Endothelial cell of umbilical vein (primary cell): ENCODE results near the gene RPS23. TPM values are rescaled to one million over a fixed set of nuclear protein-coding genes. Genes with fewer than 3 reads are reported as not detected.

Experiments used
- BruUV-seq: library from RNA; stranded (reverse); fragments of 400-500 nt; replicated peaks from 2 replicates; lab custom pipeline; 2021; lab: Mats Ljungman, UMichigan
- CTCF ChIA-PET: fragments of 300-600, 350-600 bp; sonication (Branson Sonifier 250); formaldehyde crosslinking; loops from one replicate; lab custom pipeline; 2021; ENCODE audit warnings: antibody characterized with exemption, inconsistent platforms; lab: Charles Lee
- POLR2A ChIA-PET: fragments of 300-600, 350-600 bp; sonication (Branson Sonifier 250); formaldehyde crosslinking; loops from one replicate; lab custom pipeline; 2021; ENCODE audit warnings: antibody characterized with exemption, inconsistent platforms; lab: Charles Lee
- DNase-seq: peaks from one replicate; pipeline ENCODE4 v3.0.0-alpha.2; 2011; ENCODE audit warnings: low read depth, low spot score
- FAIRE-seq: peaks from 2 replicates; lab custom pipeline; 2011; peaks lifted over from hg19 to GRCh38; lab: Jason Lieb, UNC
- H2AFZ ChIP-seq: 2 replicates; pipeline ENCODE4 v1.6.0; 2012; ENCODE audit warnings: low read depth, low read length, control low read depth, inconsistent platforms
- H3K27ac ChIP-seq: 2 replicates; pipeline ENCODE4 v1.5.1; 2011; ENCODE audit warnings: low read depth, mild to moderate bottlenecking, control low read depth, low read length, moderate library complexity; ENCODE audit not compliant: insufficient read depth
- H3K27me3 ChIP-seq, 2 experiments: 2 replicates each; pipeline versions ENCODE4 v1.6.0 to v1.6.1; 2011; ENCODE audit warnings: low read length in 2 of 2, mixed read lengths in 1 of 2; ENCODE audit not compliant: control insufficient read depth in 2 of 2, insufficient read depth in 2 of 2
- H3K36me3 ChIP-seq, 2 experiments: 2 replicates in 1 of 2; 3 replicates in 1 of 2; pipeline ENCODE4 v1.5.1; 2011; ENCODE audit warnings: low read length in 2 of 2, mild to moderate bottlenecking in 1 of 2, moderate library complexity in 1 of 2; ENCODE audit not compliant: control insufficient read depth in 2 of 2, insufficient read depth in 2 of 2; ENCODE audit errors: extremely low read depth in 1 of 2
- H3K4me1 ChIP-seq: 3 replicates; pipeline ENCODE4 v1.5.1; 2011; ENCODE audit warnings: mild to moderate bottlenecking, low read length; ENCODE audit not compliant: control insufficient read depth, insufficient read depth; ENCODE audit errors: extremely low read depth
- H3K4me2 ChIP-seq: 2 replicates; pipeline ENCODE4 v1.6.1; 2011; ENCODE audit warnings: low read length, control low read depth, mixed read lengths; ENCODE audit not compliant: insufficient read depth
- H3K4me3 ChIP-seq, 3 experiments: fragments of 200-600 bp in 1 of 3; sonication (generic), shearing (Covaris generic) in 1 of 3; replicated peaks in 1 of 3; 2 replicates each; pipeline ENCODE4 v1.5.1; 2011 to 2016; ENCODE audit warnings: control low read depth in 3 of 3, low read length in 3 of 3, mild to moderate bottlenecking in 2 of 3, inconsistent platforms in 1 of 3, low read depth in 1 of 3, moderate library complexity in 1 of 3; ENCODE audit not compliant: insufficient read depth in 1 of 3
- H3K79me2 ChIP-seq: 2 replicates; pipeline ENCODE4 v1.6.0; 2012; ENCODE audit warnings: low read length, inconsistent platforms; ENCODE audit not compliant: control insufficient read depth, insufficient read depth
- H3K9ac ChIP-seq: replicated peaks from 2 replicates; pipeline ENCODE3; 2011; ENCODE audit warnings: low read length, control low read depth; ENCODE audit not compliant: insufficient read depth; ENCODE audit errors: extremely low read depth
- H3K9me1 ChIP-seq: replicated peaks from 3 replicates; pipeline ENCODE4 v1.6.0; 2011; ENCODE audit warnings: mild to moderate bottlenecking, low read length; ENCODE audit not compliant: control insufficient read depth, insufficient read depth; ENCODE audit errors: extremely low read depth
- H3K9me3 ChIP-seq: replicated peaks from 2 replicates; pipeline ENCODE4 v1.5.1; 2012; ENCODE audit warnings: low read length, inconsistent platforms; ENCODE audit not compliant: control insufficient read depth, insufficient read depth
- H4K20me1 ChIP-seq: replicated peaks from 2 replicates; pipeline ENCODE3; 2011; ENCODE audit warnings: mild to moderate bottlenecking, low read length; ENCODE audit not compliant: control insufficient read depth, insufficient read depth; ENCODE audit errors: extremely low read depth
- CTCF ChIP-seq, 2 donors: IDR thresholded peaks; 1 replicate in 1 of 2; 2 replicates in 1 of 2; pipeline ENCODE4 v1.5.1; 2011; ENCODE audit warnings: low read length in 2 of 2, mild to moderate bottlenecking in 2 of 2, moderate library complexity in 2 of 2, control low read depth in 1 of 2, inconsistent platforms in 1 of 2, low read depth in 1 of 2; ENCODE audit not compliant: insufficient read depth in 1 of 2; ENCODE audit errors: extremely low read depth in 1 of 2
- EZH2 ChIP-seq: IDR thresholded peaks from 2 replicates; pipeline ENCODE4 v1.6.1; 2012; ENCODE audit warnings: borderline replicate concordance, low read depth, mild to moderate bottlenecking, moderate library complexity, low read length, inconsistent platforms; ENCODE audit not compliant: severe bottlenecking
- FOS ChIP-seq: IDR thresholded peaks from 2 replicates; pipeline ENCODE4 v1.6.1; 2011; ENCODE audit warnings: mild to moderate bottlenecking, low read length, moderate library complexity, borderline replicate concordance; ENCODE audit not compliant: insufficient read depth
- GATA2 ChIP-seq: IDR thresholded peaks from 2 replicates; pipeline ENCODE4 v1.7.0; 2011; ENCODE audit warnings: low read depth, mild to moderate bottlenecking, moderate library complexity, mixed read lengths, low read length; ENCODE audit not compliant: insufficient read length, insufficient read depth
- JUN ChIP-seq: IDR thresholded peaks from 2 replicates; pipeline ENCODE4 v1.6.1; 2011; ENCODE audit warnings: borderline replicate concordance, low read depth; ENCODE audit not compliant: insufficient read length, insufficient read depth
- MYC ChIP-seq: IDR thresholded peaks from one replicate; pipeline ENCODE4 v1.6.1; 2011; ENCODE audit warnings: mild to moderate bottlenecking, low read depth, low read length
- POLR2AphosphoS5 ChIP-seq: IDR thresholded peaks from 2 replicates; pipeline ENCODE4 v1.6.1; 2012; ENCODE audit warnings: low read depth, mild to moderate bottlenecking, control low read depth, low read length, moderate library complexity; ENCODE audit not compliant: insufficient read depth
- dilution Hi-C: fragments of 300-500 bp; cut with MboI; formaldehyde crosslinking; loops from one replicate; pipeline ENCODE4 v1.15.0; 2019; ENCODE audit warnings: low sequenced_read_pairs; ENCODE audit not compliant: extremely low pct_ligation_motif_present
- intact Hi-C: fragments of 100-400 bp; cut with micrococcal nuclease; formaldehyde crosslinking; loops from one replicate; pipeline ENCODE4 v1.10.0; 2022
- polyA plus RNA-seq, 4 experiments: library from polyadenylated mRNA; depleted of rRNA in 3 of 4; stranded (reverse) in 3 of 4; unstranded in 1 of 4; fragments of >200 nt; gene quantifications; 2 replicates each; pipeline versions ENCODE4 v1.2.1 to v1.2.3, GENCODE V29; 2011 to 2012; ENCODE audit warnings: missing spikeins in 1 of 4
- total RNA-seq: library from RNA; stranded (reverse); gene quantifications from 2 replicates; pipeline ENCODE4 v1.2.3, GENCODE V29; 2021
- TF ChIP-seq, protein P1 (sequence below): IDR thresholded peaks from 2 replicates; pipeline ENCODE4 v1.6.1; 2011; ENCODE audit not compliant: insufficient read depth, insufficient read length

The RPS23 gene
- total and polyA plus RNA-seq, 2 donors (not counting 3 experiments of a cell fraction or from before 2014, with no cell fraction given), result 2,037 to 3,265 TPM

- ChIA-PET CTCF (interaction anchor here (1.4 kb wide), 1 partner anchor 12 kb away, joined by 3 read pairs; no protein-coding TSS in a partner anchor), POLR2A (no interaction called here)
- Histone ChIP-seq H2AFZ (no peak overlapping the region), H3K9me3 (no peaks in the 10 kb centered on the region), H3K27ac (no peak overlapping the region), H3K27me3 (no peaks in the 10 kb centered on the region), H3K4me3 (no peak overlapping the region), H3K4me1 (peaks cover 11% of the 10 kb centered on the region), H3K79me2 (peaks cover 20% of the 10 kb centered on the region), H4K20me1 (no peaks in the 10 kb centered on the region), H3K36me3 (peaks cover 14 to 23% of the 10 kb centered on the region in 2 experiments), H3K9ac (no peak overlapping the region), H3K4me2 (no peak overlapping the region), H3K9me1 (no peaks in the 10 kb centered on the region)
- DNase-seq, result no peak
- intact Hi-C loops, result loop anchor here (5.0 kb wide), 1 partner anchor 973 kb away; the partner anchor contains the start of gene ZCCHC9
- BruUV-seq, result no TSS peak
- dilution Hi-C loops, result no loop called here
- TF ChIP-seq CTCF (IDR thresholded peaks at IDR 0.05; ENCODE audit: extremely low read depth in 1 of 2, insufficient read depth in 1 of 2, low read depth in 1 of 2, low read length in 2 of 2) (no peak), POLR2AphosphoS5 (no peak), EZH2 (no peak), MYC (no peak), FOS (no peak), JUN (no peak), GATA2 (no peak)
- TF ChIP-seq, protein P1, sequence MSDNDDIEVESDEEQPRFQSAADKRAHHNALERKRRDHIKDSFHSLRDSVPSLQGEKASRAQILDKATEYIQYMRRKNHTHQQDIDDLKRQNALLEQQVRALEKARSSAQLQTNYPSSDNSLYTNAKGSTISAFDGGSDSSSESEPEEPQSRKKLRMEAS, result no peak
- no peak for FAIRE-seq
Observed at GRCh38 chr5:82275216-82275664, 2.9 kb downstream of the RPS23 start.
